Thyroid gland (tissue), 4 donors: Measurements from ENCODE around the gene TMEM229B.
"Not testable (repeated sequence)": the region's sequence is repeated elsewhere in the genome, so short reads cannot be mapped to it uniquely, and the experiment has no call there.

ENCODE experiments used
- CTCF ChIP-seq, 6 experiments: fragments of 200-600 bp in 3 of 6; fragments of 450-650 bp in 3 of 6; sonication (generic) in 3 of 6; IDR thresholded peaks; one replicate each; pipeline ENCODE4 v1.5.1; 2016 to 2019; ENCODE audit warnings: antibody characterized with exemption in 6 of 6, mild to moderate bottlenecking in 2 of 6, inconsistent platforms in 1 of 6, moderate library complexity in 1 of 6
- POLR2A ChIP-seq, 2 donors: fragments of 450-650 bp; IDR thresholded peaks; one replicate each; pipeline ENCODE4 v1.6.1; 2017; ENCODE audit warnings: antibody characterized with exemption in 2 of 2, mild to moderate bottlenecking in 2 of 2, moderate library complexity in 1 of 2

- not testable (repeated sequence) for TF ChIP-seq CTCF, POLR2A (IDR thresholded peaks at IDR 0.05)
These were observed 36.9 kb downstream of the TMEM229B start for GRCh38 chr14:67451667-67452066.
